IMR-90 (cell line): ENCODE data around the gene HDGFL3. TPM values are rescaled to one million over a fixed set of nuclear protein-coding genes. Genes with fewer than 3 reads are reported as not detected.
"Not testable (repeated sequence)": the region's sequence is repeated elsewhere in the genome, so short reads cannot be mapped to it uniquely, and the experiment has no call there.

Source experiments
- ATAC-seq: fragments of 200-7000 bp; cut with Tn5 transposase; 2 replicates; pipeline ENCODE4 v1.9.1; 2020; ENCODE audit warnings: low read depth, mild to moderate bottlenecking, moderate library complexity
- BruUV-seq: library from RNA; stranded (reverse); fragments of 400-500 nt; replicated peaks from 2 replicates; lab custom pipeline; 2021; lab: Mats Ljungman, UMichigan
- CTCF ChIA-PET: fragments of 300-600 bp; formaldehyde crosslinking; extraction: SDS; loops from one replicate; lab custom pipeline; 2021; ENCODE audit warnings: antibody characterized with exemption; lab: Yijun Ruan, JAX
- POLR2A ChIA-PET: fragments of 300-600 bp; sonication (Branson Sonifier 250); formaldehyde crosslinking; loops from one replicate; lab custom pipeline; 2022; ENCODE audit warnings: antibody characterized with exemption; ENCODE audit not compliant: unreplicated experiment; lab: Charles Lee
- DNase-seq: peaks from one replicate; pipeline ENCODE4 v3.0.0; 2013
- H2AFZ ChIP-seq: replicated peaks from 2 replicates; pipeline ENCODE3; 2013; ENCODE audit warnings: low read length, mild to moderate bottlenecking; ENCODE audit not compliant: poor library complexity
- H2AK5ac ChIP-seq: 2 replicates; pipeline ENCODE4 v1.6.1; 2013; ENCODE audit warnings: low read depth, low read length, inconsistent platforms
- H2AK9ac ChIP-seq: replicated peaks from 2 replicates; pipeline ENCODE3; 2013; ENCODE audit warnings: mild to moderate bottlenecking, low read depth, low read length, moderate library complexity; ENCODE audit not compliant: poor library complexity
- H2BK120ac ChIP-seq: 2 replicates; pipeline ENCODE4 v1.6.1; 2013; ENCODE audit warnings: low read depth, low read length, inconsistent platforms
- H2BK15ac ChIP-seq: 3 replicates; pipeline ENCODE4 v1.6.1; 2013; ENCODE audit warnings: low read depth, low read length, inconsistent platforms
- H2BK20ac ChIP-seq: 2 replicates; pipeline ENCODE4 v1.6.1; 2013; ENCODE audit warnings: low read depth, mild to moderate bottlenecking, inconsistent platforms, low read length, moderate library complexity
- H2BK5ac ChIP-seq: 2 replicates; pipeline ENCODE4 v1.6.1; 2013; ENCODE audit warnings: mild to moderate bottlenecking, low read depth, low read length, inconsistent platforms; ENCODE audit not compliant: poor library complexity, severe bottlenecking
- H3K14ac ChIP-seq: replicated peaks from 2 replicates; pipeline ENCODE4 v1.6.1; 2013; ENCODE audit warnings: low read depth, low read length, inconsistent platforms
- H3K18ac ChIP-seq: 2 replicates; pipeline ENCODE4 v1.6.1; 2013; ENCODE audit warnings: low read depth, low read length, control low read depth
- H3K23ac ChIP-seq: 2 replicates; pipeline ENCODE4 v1.6.1; 2013; ENCODE audit warnings: low read depth, low read length, inconsistent platforms
- H3K27ac ChIP-seq: 2 replicates; pipeline ENCODE4 v1.5.1; 2013; ENCODE audit warnings: mild to moderate bottlenecking, control low read depth, low read length; ENCODE audit not compliant: insufficient read depth
- H3K27me3 ChIP-seq: 2 replicates; pipeline ENCODE4 v1.6.1; 2013; ENCODE audit warnings: low read length; ENCODE audit not compliant: control insufficient read depth, insufficient read depth
- H3K36me3 ChIP-seq: 2 replicates; pipeline ENCODE4 v1.6.1; 2013; ENCODE audit warnings: low read length, mixed read lengths; ENCODE audit not compliant: control insufficient read depth, insufficient read depth
- H3K4ac ChIP-seq: 2 replicates; pipeline ENCODE4 v1.6.1; 2013; ENCODE audit warnings: low read depth, low read length, inconsistent platforms
- H3K4me1 ChIP-seq: 2 replicates; pipeline ENCODE4 v1.6.1; 2013; ENCODE audit warnings: low read length, mixed read lengths; ENCODE audit not compliant: control insufficient read depth, insufficient read depth
- H3K4me2 ChIP-seq: 2 replicates; pipeline ENCODE4 v1.6.1; 2013; ENCODE audit warnings: low read depth, mild to moderate bottlenecking, control low read depth, low read length, moderate library complexity
- H3K4me3 ChIP-seq: 2 replicates; pipeline ENCODE4 v1.5.1; 2013; ENCODE audit warnings: low read depth, mild to moderate bottlenecking, control low read depth, low read length, moderate library complexity; ENCODE audit not compliant: insufficient read depth
- H3K56ac ChIP-seq: 2 replicates; pipeline ENCODE4 v1.6.1; 2013; ENCODE audit warnings: low read length, inconsistent platforms; ENCODE audit not compliant: insufficient read depth; ENCODE audit errors: extremely low read depth
- H3K79me1 ChIP-seq, 2 experiments: 2 replicates each; pipeline ENCODE4 v1.6.1; 2013; ENCODE audit warnings: low read length in 2 of 2, inconsistent platforms in 1 of 2, low read depth in 1 of 2
- H3K9ac ChIP-seq: 2 replicates; pipeline ENCODE4 v1.6.1; 2013; ENCODE audit warnings: low read depth, low read length, control low read depth
- H3K9me1 ChIP-seq: 2 replicates; pipeline ENCODE4 v1.6.1; 2013; ENCODE audit warnings: low read length, inconsistent platforms; ENCODE audit not compliant: insufficient read depth
- H3K9me3 ChIP-seq: 2 replicates; pipeline ENCODE4 v1.6.1; 2013; ENCODE audit warnings: low read length; ENCODE audit not compliant: control insufficient read depth, insufficient read depth
- H4K20me1 ChIP-seq: 2 replicates; pipeline ENCODE4 v1.6.1; 2013; ENCODE audit warnings: low read length, inconsistent platforms; ENCODE audit not compliant: insufficient read depth
- H4K5ac ChIP-seq: 2 replicates; pipeline ENCODE4 v1.6.1; 2013; ENCODE audit warnings: mild to moderate bottlenecking, low read depth, low read length, control low read depth
- H4K8ac ChIP-seq, 2 experiments: 2 replicates each; pipeline ENCODE4 v1.6.1; 2013; ENCODE audit warnings: low read depth in 2 of 2, low read length in 2 of 2, control low read depth in 1 of 2, inconsistent platforms in 1 of 2
- H4K91ac ChIP-seq: 2 replicates; pipeline ENCODE4 v1.6.1; 2013; ENCODE audit warnings: low read depth, low read length, inconsistent platforms; ENCODE audit not compliant: insufficient read depth
- WGBS, 2 experiments: methylation state at CpG; one replicate each; pipeline versions ENCODE4 v1.1.5 to v1.1.7; 2013; ENCODE audit warnings: missing lambda C conversion rate in 2 of 2; ENCODE audit not compliant: insufficient read length in 1 of 2; ENCODE audit errors: extremely low coverage in 2 of 2; 5-methylcytosine and 5-hydroxymethylcytosine counted together
- dilution Hi-C: fragments of 300-500 bp; cut with HindIII; formaldehyde crosslinking; loops from one replicate; pipeline ENCODE4 v1.14.3; 2018; ENCODE audit warnings: low sequenced_read_pairs; ENCODE audit not compliant: unreplicated experiment
- in situ Hi-C: fragments of 300-500 bp; cut with MboI; formaldehyde crosslinking; loops from 3 replicates; pipeline ENCODE4 v1.14.3; 2019; ENCODE audit warnings: low sequenced_read_pairs, inconsistent platforms, mixed read lengths
- intact Hi-C: fragments of 100-400 bp; cut with micrococcal nuclease; formaldehyde crosslinking; loops from 2 replicates; pipeline ENCODE4 v1.10.0; 2022
- polyA plus RNA-seq, 3 experiments: library from polyadenylated mRNA; depleted of rRNA; stranded (reverse); fragments of >200 nt; gene quantifications; 2 replicates each; pipeline ENCODE4 v1.2.3, GENCODE V29; 2012; ENCODE audit warnings: low replicate concordance in 1 of 3
- total RNA-seq: library from RNA; depleted of rRNA; stranded (reverse); fragments of >200 nt; gene quantifications from 2 replicates; pipeline ENCODE4 v1.2.3, GENCODE V29; 2012

Gene HDGFL3
- total and polyA plus RNA-seq, 2 of the 4 experiments (the other 2 are of a cell fraction): 9.5 to 18.1 TPM

DNA sequence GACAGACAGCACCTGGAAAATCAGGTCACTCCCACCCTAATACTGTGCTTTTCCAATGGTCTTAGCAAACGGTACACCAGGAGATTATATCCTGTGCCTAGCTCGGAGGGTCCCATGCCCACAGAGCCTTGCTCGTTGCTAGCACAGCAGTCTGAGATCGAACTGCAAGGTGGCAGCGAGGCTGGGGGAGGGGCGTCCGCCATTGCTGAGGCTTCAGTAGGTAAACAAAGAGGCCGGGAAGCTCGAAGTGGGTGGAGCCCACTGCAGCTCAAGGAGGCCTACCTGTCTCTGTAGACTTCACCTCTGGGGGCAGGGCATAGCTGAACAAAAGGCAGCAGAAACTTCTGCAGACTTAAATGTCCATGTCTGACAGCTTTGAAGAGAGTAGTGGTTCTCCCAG lies 14.2 kb upstream of the HDGFL3 start:
- H2AK9ac ChIP-seq, H3K18ac ChIP-seq, H2AFZ ChIP-seq, dilution Hi-C loops, ATAC-seq, H3K14ac ChIP-seq, DNase-seq, H3K23ac ChIP-seq, H2AK5ac ChIP-seq, H3K9me1 ChIP-seq, H4K5ac ChIP-seq, H3K4me2 ChIP-seq, H4K8ac ChIP-seq, H3K27ac ChIP-seq, BruUV-seq, POLR2A ChIA-PET, H3K9me3 ChIP-seq, in situ Hi-C loops, H3K27me3 ChIP-seq, H3K56ac ChIP-seq, CTCF ChIA-PET, H3K36me3 ChIP-seq, H2BK20ac ChIP-seq, H3K9ac ChIP-seq, H3K4ac ChIP-seq, H3K4me1 ChIP-seq, H4K20me1 ChIP-seq, H2BK5ac ChIP-seq, H2BK15ac ChIP-seq, intact Hi-C loops, H3K79me1 ChIP-seq, H2BK120ac ChIP-seq, H3K4me3 ChIP-seq, H4K91ac ChIP-seq: not testable (repeated sequence)
- 100% methylated on average over 3 of the region's 9 CpGs; no CpG with 5 or more reads in 1 of the 2 experiments for WGBS, 2 experiments
